ENCODE data around the gene BCO2.
"Not testable (repeated sequence)": the region's sequence is repeated elsewhere in the genome, so short reads cannot be mapped to it uniquely, and the experiment has no call there.

Gene BCO2

GRCh38 chr11:112186304-112186703, 11.0 kb downstream of the BCO2 start:
- in situ Hi-C loops (cut with MboI; ENCODE audit: low sequenced_read_pairs, unreplicated experiment), result no loop called here
- DNase-seq (ENCODE audit: low spot score), result no peak
- no peak for TF ChIP-seq CTCF (IDR thresholded peaks at IDR 0.05; ENCODE audit: borderline replicate concordance, control extremely low read depth, extremely low read depth, insufficient read depth, missing control alignments)

GRCh38 chr11:112195113-112195512, 19.8 kb downstream of the BCO2 start:
- in situ Hi-C loops (cut with MboI; ENCODE audit: low sequenced_read_pairs, unreplicated experiment); DNase-seq (ENCODE audit: low spot score): not testable (repeated sequence)

GRCh38 chr11:112195951-112196351, 20.6 kb downstream of the BCO2 start:
- in situ Hi-C loops (cut with MboI; ENCODE audit: low sequenced_read_pairs, unreplicated experiment), result no loop called here
- TF ChIP-seq CTCF (IDR thresholded peaks at IDR 0.05; ENCODE audit: borderline replicate concordance, control extremely low read depth, extremely low read depth, insufficient read depth, missing control alignments), result no peak
- DNase-seq (ENCODE audit: low spot score), result no peak

GRCh38 chr11:112196519-112197087, 21.3 kb downstream of the BCO2 start:
- DNase-seq (ENCODE audit: low spot score), result no peak
- in situ Hi-C loops (cut with MboI; ENCODE audit: low sequenced_read_pairs, unreplicated experiment), result no loop called here
- TF ChIP-seq CTCF (IDR thresholded peaks at IDR 0.05; ENCODE audit: borderline replicate concordance, control extremely low read depth, extremely low read depth, insufficient read depth, missing control alignments), result no peak

- in situ Hi-C loops (cut with MboI; ENCODE audit: low sequenced_read_pairs, unreplicated experiment); DNase-seq (ENCODE audit: low spot score): not testable (repeated sequence)
Measured at GRCh38 chr11:112199101-112199500, 23.8 kb downstream of the BCO2 start.

- TF ChIP-seq CTCF (IDR thresholded peaks at IDR 0.05; ENCODE audit: borderline replicate concordance, control extremely low read depth, extremely low read depth, insufficient read depth, missing control alignments), result no peak
- in situ Hi-C loops (cut with MboI; ENCODE audit: low sequenced_read_pairs, unreplicated experiment), result no loop called here
- DNase-seq (ENCODE audit: low spot score), result no peak
Measured at GRCh38 chr11:112200252-112200651, 24.9 kb downstream of the BCO2 start.

GRCh38 chr11:112206071-112206470, 30.8 kb downstream of the BCO2 start:
- in situ Hi-C loops (cut with MboI; ENCODE audit: low sequenced_read_pairs, unreplicated experiment), result no loop called here
- TF ChIP-seq CTCF (IDR thresholded peaks at IDR 0.05; ENCODE audit: borderline replicate concordance, control extremely low read depth, extremely low read depth, insufficient read depth, missing control alignments), result no peak
- no peak for DNase-seq (ENCODE audit: low spot score)

- TF ChIP-seq CTCF (IDR thresholded peaks at IDR 0.05; ENCODE audit: borderline replicate concordance, control extremely low read depth, extremely low read depth, insufficient read depth, missing control alignments), result no peak
- no peak for DNase-seq (ENCODE audit: low spot score)
- in situ Hi-C loops (cut with MboI; ENCODE audit: low sequenced_read_pairs, unreplicated experiment), result no loop called here
Measured at GRCh38 chr11:112210890-112211289, 35.6 kb downstream of the BCO2 start.

Data from GM13976 (cell line).